NAMALWA (cell line): ENCODE data around the gene PHOSPHO2.
"Not testable (repeated sequence)": the region's sequence is repeated elsewhere in the genome, so short reads cannot be mapped to it uniquely, and the experiment has no call there.

Experiments
- DNase-seq: peaks from one replicate; pipeline ENCODE4 v3.0.0-alpha.2; 2015; ENCODE audit warnings: low spot score

The PHOSPHO2 gene

GRCh38 chr2:169684135-169684565, 10.1 kb upstream of the PHOSPHO2 start:
- no peak for DNase-seq

- not testable (repeated sequence) for DNase-seq
Measured at GRCh38 chr2:169684712-169685111, 9.6 kb upstream of the PHOSPHO2 start.

- DNase-seq: not testable (repeated sequence)
Measured at GRCh38 chr2:169686825-169687224, 7.4 kb upstream of the PHOSPHO2 start.

- DNase-seq: not testable (repeated sequence)
Measured at GRCh38 chr2:169687943-169688342, 6.3 kb upstream of the PHOSPHO2 start.

- DNase-seq: no peak
Measured at GRCh38 chr2:169690958-169691357, 3.3 kb upstream of the PHOSPHO2 start.

- DNase-seq: no peak
Measured at GRCh38 chr2:169692718-169693117, 1.6 kb upstream of the PHOSPHO2 start.

GRCh38 chr2:169693360-169693759, 909 bp upstream of the PHOSPHO2 start:
- DNase-seq: peak; percentile 62

GRCh38 chr2:169694894-169695260, 608 bp downstream of the PHOSPHO2 start:
- DNase-seq: no peak

GRCh38 chr2:169696381-169696780, 2.1 kb downstream of the PHOSPHO2 start:
- no peak for DNase-seq

- not testable (repeated sequence) for DNase-seq
Measured at GRCh38 chr2:169699173-169699572, 4.9 kb downstream of the PHOSPHO2 start.

- DNase-seq: no peak
Measured at GRCh38 chr2:169702996-169703395, 8.7 kb downstream of the PHOSPHO2 start.

- no peak for DNase-seq
Measured at GRCh38 chr2:169704160-169704708, 10.0 kb downstream of the PHOSPHO2 start.

GRCh38 chr2:169705927-169706326, 11.7 kb downstream of the PHOSPHO2 start:
- DNase-seq: no peak

- DNase-seq: no peak
Measured at GRCh38 chr2:169707626-169708025, 13.4 kb downstream of the PHOSPHO2 start.

GRCh38 chr2:169709331-169709730, 15.1 kb downstream of the PHOSPHO2 start:
- no peak for DNase-seq

- no peak for DNase-seq
Measured at GRCh38 chr2:169709981-169710380, 15.7 kb downstream of the PHOSPHO2 start.

GRCh38 chr2:169711751-169712509, 17.7 kb downstream of the PHOSPHO2 start:
- DNase-seq: no peak

GRCh38 chr2:169712791-169713227, 18.5 kb downstream of the PHOSPHO2 start:
- no peak for DNase-seq

- no peak for DNase-seq
Measured at GRCh38 chr2:169713331-169713730, 19.1 kb downstream of the PHOSPHO2 start.

- DNase-seq: no peak
Measured at GRCh38 chr2:169714699-169715098, 20.4 kb downstream of the PHOSPHO2 start.

GRCh38 chr2:169715379-169716237, 21.3 kb downstream of the PHOSPHO2 start:
- DNase-seq: no peak

GRCh38 chr2:169716238-169716886, 22.1 kb downstream of the PHOSPHO2 start:
- DNase-seq: no peak
